Transverse colon (tissue), 4 donors: ENCODE measurements around the gene IDH3G.

Source experiments
- EP300 ChIP-seq: sonication (generic); formaldehyde crosslinking; IDR thresholded peaks from one replicate; pipeline ENCODE4 v1.6.1; 2017; ENCODE audit warnings: antibody characterized with exemption, low read depth
- POLR2AphosphoS5 ChIP-seq, 3 donors: sonication (generic); formaldehyde crosslinking; IDR thresholded peaks; one replicate each; pipeline ENCODE4 v1.6.1; 2016; ENCODE audit warnings: antibody characterized with exemption in 3 of 3
- TF ChIP-seq, protein P1 (sequence below), 5 experiments: fragments of 200-600 bp in 3 of 5; fragments of 450-650 bp in 2 of 5; sonication (generic) in 3 of 5; IDR thresholded peaks; 1 replicate in 2 of 5; 2 replicates in 3 of 5; pipeline ENCODE4 v1.5.1; 2016 to 2017; ENCODE audit warnings: antibody characterized with exemption in 5 of 5, inconsistent platforms in 3 of 5, mild to moderate bottlenecking in 2 of 5, moderate library complexity in 1 of 5

GRCh38 chrX:153763298-153763932, 30.8 kb downstream of the IDH3G start:
- TF ChIP-seq, protein P1, sequence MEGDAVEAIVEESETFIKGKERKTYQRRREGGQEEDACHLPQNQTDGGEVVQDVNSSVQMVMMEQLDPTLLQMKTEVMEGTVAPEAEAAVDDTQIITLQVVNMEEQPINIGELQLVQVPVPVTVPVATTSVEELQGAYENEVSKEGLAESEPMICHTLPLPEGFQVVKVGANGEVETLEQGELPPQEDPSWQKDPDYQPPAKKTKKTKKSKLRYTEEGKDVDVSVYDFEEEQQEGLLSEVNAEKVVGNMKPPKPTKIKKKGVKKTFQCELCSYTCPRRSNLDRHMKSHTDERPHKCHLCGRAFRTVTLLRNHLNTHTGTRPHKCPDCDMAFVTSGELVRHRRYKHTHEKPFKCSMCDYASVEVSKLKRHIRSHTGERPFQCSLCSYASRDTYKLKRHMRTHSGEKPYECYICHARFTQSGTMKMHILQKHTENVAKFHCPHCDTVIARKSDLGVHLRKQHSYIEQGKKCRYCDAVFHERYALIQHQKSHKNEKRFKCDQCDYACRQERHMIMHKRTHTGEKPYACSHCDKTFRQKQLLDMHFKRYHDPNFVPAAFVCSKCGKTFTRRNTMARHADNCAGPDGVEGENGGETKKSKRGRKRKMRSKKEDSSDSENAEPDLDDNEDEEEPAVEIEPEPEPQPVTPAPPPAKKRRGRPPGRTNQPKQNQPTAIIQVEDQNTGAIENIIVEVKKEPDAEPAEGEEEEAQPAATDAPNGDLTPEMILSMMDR (IDR thresholded peaks at IDR 0.05) = no peak
- TF ChIP-seq EP300 (no peak), POLR2AphosphoS5 (IDR thresholded peaks at IDR 0.05) (no peak)
